Endothelial cell of umbilical vein (primary cell): ENCODE data around the gene MRPS34.

ENCODE experiments used
- CTCF ChIP-seq, 2 donors: IDR thresholded peaks; 1 replicate in 1 of 2; 2 replicates in 1 of 2; pipeline ENCODE4 v1.5.1; 2011; ENCODE audit warnings: low read length in 2 of 2, mild to moderate bottlenecking in 2 of 2, moderate library complexity in 2 of 2, control low read depth in 1 of 2, inconsistent platforms in 1 of 2, low read depth in 1 of 2; ENCODE audit not compliant: insufficient read depth in 1 of 2; ENCODE audit errors: extremely low read depth in 1 of 2
- EZH2 ChIP-seq: IDR thresholded peaks from 2 replicates; pipeline ENCODE4 v1.6.1; 2012; ENCODE audit warnings: borderline replicate concordance, low read depth, mild to moderate bottlenecking, moderate library complexity, low read length, inconsistent platforms; ENCODE audit not compliant: severe bottlenecking
- MAX ChIP-seq: IDR thresholded peaks from 2 replicates; pipeline ENCODE4 v1.6.1; 2011; ENCODE audit not compliant: insufficient read depth, insufficient read length
- POLR2A ChIP-seq: IDR thresholded peaks from 2 replicates; pipeline ENCODE4 v1.6.1; 2012; ENCODE audit warnings: low read depth, mild to moderate bottlenecking, control low read depth, low read length
- POLR2AphosphoS5 ChIP-seq: IDR thresholded peaks from 2 replicates; pipeline ENCODE4 v1.6.1; 2012; ENCODE audit warnings: low read depth, mild to moderate bottlenecking, control low read depth, low read length, moderate library complexity; ENCODE audit not compliant: insufficient read depth

- no peak for TF ChIP-seq CTCF (IDR thresholded peaks at IDR 0.05; ENCODE audit: extremely low read depth in 1 of 2, insufficient read depth in 1 of 2, low read depth in 1 of 2, low read length in 2 of 2)
- TF ChIP-seq POLR2AphosphoS5 = no peak
- no peak for TF ChIP-seq POLR2A
- no peak for TF ChIP-seq EZH2
- no peak for TF ChIP-seq MAX
Observed at GRCh38 chr16:1747934-1748333, 25.0 kb downstream of the MRPS34 start.
